ENCODE data around the gene MTMR10.

MTMR10 gene

GRCh38 chr15:30919877-30920550 is 71.4 kb downstream of the MTMR10 start:
- DNase-seq, result no peak

- no peak for DNase-seq
Measured at GRCh38 chr15:30918366-30918765, 73.1 kb downstream of the MTMR10 start.

GRCh38 chr15:30917675-30918074 is 73.8 kb downstream of the MTMR10 start:
- DNase-seq, result no peak

GRCh38 chr15:30917013-30917412 is 74.4 kb downstream of the MTMR10 start:
- no peak for DNase-seq

- no peak for DNase-seq
Measured at GRCh38 chr15:30913761-30914160, 77.7 kb downstream of the MTMR10 start.

GRCh38 chr15:30906366-30906765 is 85.1 kb downstream of the MTMR10 start:
- no peak for DNase-seq

- DNase-seq, result no peak
Measured at GRCh38 chr15:30905821-30906220, 85.6 kb downstream of the MTMR10 start.

- no peak for DNase-seq
Measured at GRCh38 chr15:30904812-30905211, 86.6 kb downstream of the MTMR10 start.

GRCh38 chr15:30903497-30904187 is 87.8 kb downstream of the MTMR10 start, which contains the start of gene FAN1:
TSS of gene FAN1 (plus strand) at chr15:30903915. CDS start at chr15:30904664, 749 bp downstream.
- peak; percentile 77 for DNase-seq

- no peak for DNase-seq
Measured at GRCh38 chr15:30901889-30902288, 89.5 kb downstream of the MTMR10 start.

GRCh38 chr15:30896211-30896606 is 95.2 kb downstream of the MTMR10 start:
- DNase-seq, result no peak

- DNase-seq, result no peak
Measured at GRCh38 chr15:30895461-30896210, 95.8 kb downstream of the MTMR10 start.

GRCh38 chr15:30889196-30889595 is 102.2 kb downstream of the MTMR10 start:
- no peak for DNase-seq
